Fibroblast of skin of scalp (primary cell): ENCODE measurements around the gene SELENBP1.

ENCODE experiments used
- DNase-seq: peaks from one replicate; pipeline ENCODE4 v3.0.0-alpha.2; 2013

SELENBP1 gene

DNA sequence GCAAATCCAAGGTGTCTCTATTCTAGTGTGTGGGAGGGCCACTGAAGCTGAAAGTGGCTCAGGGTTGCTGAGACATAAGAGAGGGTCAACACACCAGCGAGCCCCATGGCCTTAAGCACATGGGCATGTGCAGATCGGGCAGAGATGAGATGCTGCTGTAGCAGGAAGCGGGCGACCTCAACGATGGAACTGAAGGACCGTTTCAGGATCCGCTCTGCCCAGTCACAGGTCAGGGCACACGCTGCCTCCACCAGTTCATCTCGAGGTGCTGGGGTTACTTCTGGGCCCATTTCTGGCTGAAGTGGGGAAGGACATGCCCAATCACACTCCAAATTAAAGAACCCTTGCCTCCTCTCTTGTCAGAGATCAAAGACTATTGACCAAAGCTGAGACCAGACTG is 28.9 kb downstream of the SELENBP1 start:
- DNase-seq: no peak

DNA sequence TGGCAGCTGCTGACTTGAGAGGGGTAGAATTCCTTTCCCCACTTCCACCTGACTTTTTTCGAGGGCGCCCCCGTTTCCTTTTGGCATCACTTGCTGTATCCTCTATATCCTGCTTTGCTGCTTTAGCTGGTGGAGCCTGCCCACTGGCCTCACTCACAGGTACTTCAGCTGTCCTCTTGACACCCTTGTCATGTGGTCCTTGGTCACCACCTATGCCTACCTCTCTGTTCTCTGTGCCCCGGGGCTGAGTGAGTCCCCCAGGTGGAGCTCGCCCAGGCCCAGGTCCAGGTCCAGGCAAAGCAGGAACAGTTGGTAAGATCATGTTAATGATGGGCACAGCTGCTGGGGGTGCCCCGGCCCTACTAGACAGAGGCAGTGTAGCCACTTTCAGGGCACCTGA is 29.9 kb downstream of the SELENBP1 start:
- DNase-seq: no peak

DNA sequence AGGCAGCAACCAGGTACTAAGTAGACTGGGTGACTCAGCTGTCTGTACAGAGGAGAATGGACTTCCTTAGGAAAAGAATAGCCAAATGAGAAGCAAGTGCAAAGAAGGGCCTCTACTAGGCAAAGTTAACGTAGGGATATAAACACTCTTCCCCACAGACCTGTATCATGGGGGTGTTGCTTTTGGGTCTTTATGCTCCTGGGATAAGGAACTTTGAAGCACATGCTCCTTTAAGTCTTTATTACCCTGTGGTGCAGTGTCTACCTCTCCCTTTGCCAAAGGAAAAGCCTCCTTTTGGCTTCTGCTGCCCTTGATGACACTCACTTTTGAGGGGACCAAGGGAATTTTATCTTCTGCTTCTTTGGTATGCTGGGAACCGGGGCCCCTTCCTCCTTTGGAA is 30.5 kb downstream of the SELENBP1 start:
- no peak for DNase-seq

DNA sequence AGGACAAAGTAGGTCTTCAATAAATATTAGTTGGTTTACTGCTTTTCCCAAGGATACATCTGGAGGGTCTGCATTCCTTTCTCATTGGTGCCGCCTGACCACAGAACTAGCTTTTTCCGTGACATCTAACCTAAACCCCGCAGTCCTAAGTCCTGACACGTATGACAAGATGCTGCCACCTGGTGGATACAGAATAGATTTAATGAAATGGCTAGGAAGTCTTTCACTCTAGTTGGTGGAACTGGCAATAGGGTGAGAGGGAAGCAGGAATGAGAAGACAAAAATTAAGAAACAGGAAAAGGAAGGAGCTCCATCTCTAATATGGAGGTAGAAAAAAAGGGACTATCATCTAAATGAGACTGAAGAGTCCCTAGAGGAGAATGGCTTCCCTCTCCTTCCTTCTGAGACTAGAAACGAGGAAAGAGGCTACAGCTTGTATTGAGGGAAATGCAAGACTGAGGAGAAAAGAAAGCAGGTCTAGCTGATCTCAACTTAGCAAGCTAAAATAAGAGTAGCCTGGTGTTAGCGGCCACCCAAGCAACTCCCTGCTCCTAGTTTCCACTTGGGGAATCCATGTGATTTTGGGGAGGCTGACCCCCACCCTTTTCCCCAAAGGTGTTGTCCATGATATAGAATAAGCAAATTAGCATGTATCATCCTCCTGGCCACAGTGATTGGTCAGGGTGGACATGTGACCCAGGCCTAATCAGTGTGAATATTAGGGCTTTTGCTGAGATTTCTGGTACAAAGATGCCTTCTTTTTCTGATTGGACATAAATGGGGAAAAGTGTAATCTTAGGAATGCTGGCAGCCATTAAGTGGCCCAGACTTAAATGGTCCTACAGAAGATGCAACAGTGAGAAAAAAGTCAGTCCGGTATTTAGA is 31.4 kb downstream of the SELENBP1 start:
- DNase-seq: peak; percentile 87

DNA sequence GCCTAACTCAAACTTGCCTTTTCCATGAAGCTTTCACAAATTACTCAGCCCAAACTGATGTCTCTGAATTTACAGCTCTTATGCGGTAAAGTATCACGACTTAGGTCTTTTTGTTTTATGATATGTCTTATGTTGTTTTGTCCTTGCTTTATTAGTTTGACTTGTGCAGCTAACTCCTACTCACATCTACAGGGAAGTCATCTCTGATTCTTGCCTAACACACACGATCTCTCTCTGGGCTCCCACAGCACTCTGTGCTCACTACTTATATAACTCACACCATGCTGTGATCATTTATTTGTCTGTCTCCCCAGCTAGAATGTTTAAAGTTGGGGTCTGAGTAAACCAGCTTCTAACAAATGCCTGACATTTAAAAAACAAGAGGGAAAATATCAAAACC is 35.9 kb downstream of the SELENBP1 start:
- no peak for DNase-seq

- no peak for DNase-seq
Observed at GRCh38 chr1:151334822-151335221, 37.7 kb downstream of the SELENBP1 start.

DNA sequence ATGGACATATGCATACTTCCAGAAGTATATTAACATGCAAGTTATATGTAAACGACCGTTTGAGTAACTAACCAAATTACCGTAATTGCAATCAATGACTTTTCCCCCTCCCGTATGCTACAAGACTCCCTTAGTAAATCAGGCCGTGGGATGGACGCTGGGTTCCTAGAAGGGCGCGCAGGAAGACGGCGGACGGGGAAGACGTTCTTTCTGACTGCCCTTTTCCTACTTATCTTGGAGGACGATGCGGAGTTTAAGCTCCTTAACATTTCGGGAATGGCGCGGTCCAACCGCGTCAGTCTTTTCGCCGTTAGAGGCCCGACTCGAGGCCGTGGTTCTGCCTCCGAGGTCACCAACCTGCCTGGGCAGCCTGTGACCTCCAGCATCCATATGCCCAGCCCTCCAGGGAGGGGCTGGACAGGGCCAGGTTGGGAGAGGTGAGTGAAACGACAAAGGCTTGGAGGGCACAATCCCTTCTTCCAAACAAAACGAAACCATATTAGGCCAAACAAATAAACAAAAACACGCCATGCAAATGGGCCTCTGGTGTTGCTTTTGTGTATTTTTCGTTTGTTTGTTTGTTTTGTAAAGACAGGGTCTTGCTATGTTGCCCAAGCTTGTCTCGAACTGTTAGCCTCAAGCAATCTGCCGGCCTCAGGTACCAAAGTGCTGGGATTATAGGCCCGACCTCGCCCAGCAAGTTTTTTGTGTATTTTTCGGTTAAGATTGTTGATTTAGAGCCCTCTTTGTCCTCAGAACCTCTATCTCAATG is 44.4 kb downstream of the SELENBP1 start:
- DNase-seq: peak; percentile 8

DNA sequence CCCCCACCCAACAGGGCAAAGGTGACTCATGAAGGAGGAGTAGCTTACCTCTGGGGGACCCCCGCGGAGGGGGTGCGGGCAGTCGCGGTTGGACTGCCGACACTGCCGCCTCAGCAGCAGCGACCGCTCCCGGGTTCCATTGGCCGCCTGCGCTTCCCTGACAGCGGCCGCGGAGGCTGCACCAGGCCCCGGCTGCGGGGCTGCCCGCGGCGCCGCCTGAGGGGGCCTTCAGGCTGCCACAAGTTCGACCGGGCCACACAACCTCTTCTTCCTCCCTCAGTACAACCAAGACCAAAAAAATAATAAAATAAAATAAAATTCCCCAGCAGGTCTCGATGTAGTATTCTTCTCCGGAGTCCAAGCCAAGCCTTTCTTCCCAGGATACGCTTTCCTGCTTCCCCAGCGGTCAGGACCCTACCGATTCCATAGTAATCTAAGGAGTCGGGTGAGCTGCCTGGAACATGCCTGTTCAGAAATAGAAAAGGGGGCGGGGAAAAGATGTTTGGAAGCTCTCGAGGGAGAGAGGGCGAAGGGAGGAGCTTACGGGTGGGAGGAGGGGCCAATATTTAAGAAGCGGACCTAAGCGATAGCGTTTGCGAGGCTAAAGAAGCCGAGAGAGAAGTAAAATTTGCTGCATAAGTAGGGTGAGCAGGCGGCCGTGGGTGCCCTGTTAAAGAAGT is 45.1 kb downstream of the SELENBP1 start, which contains the start of gene PI4KB:
PI4KB (minus strand) TSS at position 194 of the 680 bp plus-strand sequence. CDS start 10,935 bp downstream, outside the sequence.
- DNase-seq: peak; percentile 99

DNA sequence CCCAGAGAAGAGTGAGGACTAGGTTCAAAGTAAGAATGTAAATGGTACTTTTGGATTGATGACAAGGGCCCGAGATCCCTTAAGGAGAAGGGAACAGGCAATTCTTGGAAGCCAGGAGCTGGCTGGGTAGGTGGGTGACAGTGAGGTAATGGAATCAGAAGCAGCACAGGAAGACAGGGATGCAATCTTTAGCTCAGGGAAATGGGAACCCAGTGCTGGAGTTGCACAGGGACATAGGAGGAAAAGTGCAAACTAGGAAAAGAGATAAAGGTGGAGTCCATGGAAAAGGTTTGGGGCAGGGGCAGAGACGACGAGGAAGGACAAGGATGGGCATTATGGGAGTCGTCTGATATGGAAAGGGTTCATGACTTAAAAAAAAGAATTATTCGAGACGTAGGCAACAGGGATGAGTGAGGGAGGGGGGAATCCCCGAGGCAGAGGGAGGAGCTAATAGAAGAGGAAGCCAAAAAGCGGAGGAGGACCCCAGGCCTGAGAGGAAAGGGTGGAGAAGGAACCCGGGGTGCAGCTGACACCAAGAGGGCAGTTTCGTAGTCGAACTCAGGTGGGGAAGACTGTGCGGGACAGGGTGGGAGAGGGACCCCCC is 45.8 kb downstream of the SELENBP1 start:
- peak; percentile 50 for DNase-seq

GRCh38 chr1:151325646-151326429 is 46.7 kb downstream of the SELENBP1 start:
- DNase-seq: peak; percentile 18

GRCh38 chr1:151325231-151325630 is 47.3 kb downstream of the SELENBP1 start:
- DNase-seq: no peak

DNA sequence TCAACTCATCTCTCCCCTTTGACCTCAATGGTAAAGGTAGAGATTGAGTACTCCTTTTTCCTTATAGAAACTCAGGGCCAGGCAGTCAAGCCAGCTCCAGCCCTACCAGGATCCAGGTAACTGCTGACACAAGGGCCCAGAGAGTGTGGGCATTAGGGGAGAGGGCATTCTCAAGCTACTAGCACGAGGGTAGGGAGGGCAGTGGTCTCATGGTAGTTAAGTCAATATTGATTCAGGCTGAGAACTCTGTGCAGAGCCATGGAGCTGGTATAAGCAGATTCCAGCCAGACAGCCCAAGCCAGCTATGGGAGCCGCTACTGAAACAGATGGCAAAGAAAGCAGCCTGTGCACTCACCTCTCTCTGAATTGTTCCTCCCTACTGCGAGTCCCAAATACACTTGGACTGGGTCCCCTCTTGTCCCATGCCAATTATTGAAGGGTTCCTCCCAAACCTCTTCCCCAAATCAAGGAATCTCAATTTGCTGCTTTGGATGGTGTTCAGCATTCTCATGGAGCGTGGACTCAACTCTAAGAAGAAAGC is 48.0 kb downstream of the SELENBP1 start:
- no peak for DNase-seq

DNA sequence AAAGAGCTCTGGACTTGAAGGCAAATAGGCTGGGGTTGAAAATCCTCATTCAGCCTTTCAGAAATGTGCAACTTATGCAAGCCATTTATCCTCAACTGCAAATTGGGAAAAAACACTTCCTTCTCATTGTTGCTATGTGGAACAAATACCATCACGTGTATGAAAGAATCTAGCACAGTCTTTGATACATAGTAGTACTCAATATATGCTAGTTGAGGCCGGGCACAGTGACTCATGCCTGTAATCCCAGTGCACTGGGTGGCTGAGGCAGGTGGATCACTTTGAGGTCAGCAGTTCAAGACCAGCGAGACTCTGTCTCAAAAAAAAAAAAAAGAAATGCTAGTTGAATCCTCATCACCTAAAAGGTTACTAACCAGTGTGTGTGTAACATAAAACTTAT is 53.5 kb downstream of the SELENBP1 start:
- no peak for DNase-seq

- DNase-seq: no peak
Observed at GRCh38 chr1:151315565-151316235, 56.8 kb downstream of the SELENBP1 start.
